Stomach (tissue), 9 donors: ENCODE data around the gene AMACR. TPM values are rescaled to one million over a fixed set of nuclear protein-coding genes. Genes with fewer than 3 reads are reported as not detected.
A peak's percentile ranks its signal among the peaks of the same experiment; 100 is the strongest.

Experiments used
- DNase-seq, 2 donors: peaks; one replicate each; pipeline versions ENCODE4 v3.0.0 to v3.0.0-alpha.2; 2013 to 2019
- H3K27ac ChIP-seq, 5 donors: fragments of 200-600 bp in 4 of 5; sonication (generic) in 4 of 5; one replicate each; pipeline ENCODE4 v1.5.1; 2013 to 2019; ENCODE audit warnings: mild to moderate bottlenecking in 1 of 5, moderate library complexity in 1 of 5
- H3K27me3 ChIP-seq, 3 donors: fragments of 200-600 bp; sonication (generic); one replicate each; pipeline ENCODE4 v1.5.1; 2017 to 2019; ENCODE audit warnings: mixed run types in 1 of 3
- H3K36me3 ChIP-seq, 4 donors: fragments of 200-600 bp; sonication (generic); 1 replicate in 3 of 4; 2 replicates in 1 of 4; pipeline ENCODE4 v1.5.1; 2016 to 2019
- H3K4me1 ChIP-seq, 4 donors: fragments of 200-600 bp; sonication (generic); one replicate each; pipeline ENCODE4 v1.5.1; 2016 to 2019
- H3K4me3 ChIP-seq, 4 donors: fragments of 200-600 bp; sonication (generic) in 3 of 4; one replicate each; pipeline ENCODE4 v1.5.1; 2016 to 2019; ENCODE audit warnings: mild to moderate bottlenecking in 1 of 4
- H3K9me3 ChIP-seq, 4 donors: fragments of 200-600 bp; sonication (generic); one replicate each; pipeline ENCODE4 v1.5.1; 2016 to 2019
- EP300 ChIP-seq: sonication (generic); formaldehyde crosslinking; IDR thresholded peaks from one replicate; pipeline ENCODE4 v1.6.1; 2017; ENCODE audit warnings: antibody characterized with exemption
- POLR2A ChIP-seq, 4 donors: fragments of 450-650 bp; IDR thresholded peaks; one replicate each; pipeline ENCODE4 v1.6.1; 2016; ENCODE audit warnings: antibody characterized with exemption in 4 of 4, control low read depth in 2 of 4, mild to moderate bottlenecking in 1 of 4, moderate library complexity in 1 of 4
- POLR2AphosphoS5 ChIP-seq, 3 donors: sonication (generic); formaldehyde crosslinking; IDR thresholded peaks; one replicate each; pipeline ENCODE4 v1.6.1; 2016; ENCODE audit warnings: antibody characterized with exemption in 3 of 3
- WGBS, 5 donors: extraction: QIAGEN DNeasy Blood & Tissue Kit in 3 of 5; methylation state at CpG; one replicate each; pipeline versions ENCODE4 v1.1.5 to v1.1.7; 2013 to 2018; 5-methylcytosine and 5-hydroxymethylcytosine counted together
- intact Hi-C: fragments of 100-400 bp; cut with DNase I; formaldehyde crosslinking; loops from one replicate; pipeline ENCODE4 v1.15.1; 2023; ENCODE audit warnings: low total_unique reads
- polyA plus RNA-seq, 3 donors: library from polyadenylated mRNA; stranded (reverse); fragments of 200-250 nt; gene quantifications; one replicate each; pipeline ENCODE4 v1.2.3, GENCODE V29; 2013
- total RNA-seq, 5 donors: library from RNA; depleted of rRNA; stranded (reverse); fragments of >200 nt; gene quantifications; one replicate each; pipeline versions ENCODE4 v1.1.0 to v1.2.3, GENCODE V29; 2014 to 2016
- TF ChIP-seq, protein P1 (sequence below), 7 experiments: fragments of 450-650 bp in 4 of 7; fragments of 200-600 bp in 3 of 7; sonication (generic) in 3 of 7; IDR thresholded peaks; one replicate each; pipeline ENCODE4 v1.5.1; 2016 to 2019; ENCODE audit warnings: antibody characterized with exemption in 7 of 7, control low read depth in 2 of 7, mild to moderate bottlenecking in 1 of 7
- donor health status: healthy with polysubstance abuse.
- donor health status: Bipolar disorder and iron deficiency.
- donor health status: healthy.

AMACR gene
- total and polyA plus RNA-seq, 8 donors, result 8.5 to 89.7 (median 19.5) TPM

DNA sequence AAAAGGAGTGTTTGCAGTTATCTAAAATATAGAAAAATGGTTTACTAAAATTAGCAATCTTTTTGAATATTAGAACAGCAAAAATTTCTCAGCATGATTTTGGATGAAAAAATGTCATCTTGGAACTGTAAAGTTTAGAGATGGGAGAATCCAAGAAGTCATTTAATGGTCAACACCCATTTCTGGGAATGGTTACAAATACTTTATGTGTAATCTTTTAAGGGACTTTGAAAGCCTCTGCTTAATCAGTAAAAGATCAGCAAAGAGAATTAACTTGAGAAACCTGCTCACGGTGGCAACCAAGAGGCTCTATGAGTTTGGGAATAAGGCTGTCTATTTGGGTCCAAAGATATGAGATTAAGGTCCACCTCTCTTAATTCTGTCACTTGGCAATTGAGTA is 22.2 kb upstream of the AMACR start:
- no peak for DNase-seq
- H3K4me3 ChIP-seq, result no peak overlapping the region
- 24 to 53% (median 34%) methylated on average over 1 of the region's 1 CpG for WGBS, 5 donors

DNA sequence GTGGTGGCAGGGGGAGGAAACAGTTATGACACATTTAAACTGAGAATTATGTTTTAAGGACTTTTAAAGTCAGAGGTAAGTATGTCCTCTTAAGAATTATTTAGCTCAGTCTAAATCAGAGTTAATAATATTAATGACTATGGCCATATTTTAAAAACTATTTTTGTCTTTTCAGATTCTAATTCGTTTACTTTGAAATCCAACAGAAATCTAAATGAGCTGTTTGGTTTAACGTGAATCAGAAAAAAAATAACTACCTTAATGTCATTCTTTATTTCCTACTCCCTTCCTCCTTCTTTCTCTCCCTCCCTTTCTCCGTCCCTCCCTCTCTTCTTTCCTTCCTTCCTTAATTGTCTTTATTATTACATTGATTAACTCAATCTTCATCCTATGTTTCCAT is 20.5 kb upstream of the AMACR start:
- TF ChIP-seq, protein P1, sequence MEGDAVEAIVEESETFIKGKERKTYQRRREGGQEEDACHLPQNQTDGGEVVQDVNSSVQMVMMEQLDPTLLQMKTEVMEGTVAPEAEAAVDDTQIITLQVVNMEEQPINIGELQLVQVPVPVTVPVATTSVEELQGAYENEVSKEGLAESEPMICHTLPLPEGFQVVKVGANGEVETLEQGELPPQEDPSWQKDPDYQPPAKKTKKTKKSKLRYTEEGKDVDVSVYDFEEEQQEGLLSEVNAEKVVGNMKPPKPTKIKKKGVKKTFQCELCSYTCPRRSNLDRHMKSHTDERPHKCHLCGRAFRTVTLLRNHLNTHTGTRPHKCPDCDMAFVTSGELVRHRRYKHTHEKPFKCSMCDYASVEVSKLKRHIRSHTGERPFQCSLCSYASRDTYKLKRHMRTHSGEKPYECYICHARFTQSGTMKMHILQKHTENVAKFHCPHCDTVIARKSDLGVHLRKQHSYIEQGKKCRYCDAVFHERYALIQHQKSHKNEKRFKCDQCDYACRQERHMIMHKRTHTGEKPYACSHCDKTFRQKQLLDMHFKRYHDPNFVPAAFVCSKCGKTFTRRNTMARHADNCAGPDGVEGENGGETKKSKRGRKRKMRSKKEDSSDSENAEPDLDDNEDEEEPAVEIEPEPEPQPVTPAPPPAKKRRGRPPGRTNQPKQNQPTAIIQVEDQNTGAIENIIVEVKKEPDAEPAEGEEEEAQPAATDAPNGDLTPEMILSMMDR (IDR thresholded peaks at IDR 0.05), result no peak
- TF ChIP-seq POLR2AphosphoS5 (IDR thresholded peaks at IDR 0.05), result no peak
- TF ChIP-seq POLR2A (IDR thresholded peaks at IDR 0.05), result no peak
- no peak for TF ChIP-seq EP300
- intact Hi-C loops, result no loop called here
- H3K27ac ChIP-seq, result no peak overlapping the region

More for the DNA sequence above, 22.2 kb upstream of the AMACR start:
- no peaks in the 10 kb centered on the region for H3K27me3 ChIP-seq
- intact Hi-C loops, result no loop called here
- H3K27ac ChIP-seq, result peak overlapping the region in 2 of 5 donors; percentile 4 to 29
- peaks cover 3 to 21% (median 8%) of the 10 kb centered on the region in 4 donors for H3K36me3 ChIP-seq
- H3K4me1 ChIP-seq, result peaks cover 0 to 4% (median 0%) of the 10 kb centered on the region in 4 donors
- TF ChIP-seq, protein P1 (IDR thresholded peaks at IDR 0.05), result no peak
- no peak for TF ChIP-seq POLR2A (IDR thresholded peaks at IDR 0.05)
- no peaks in the 10 kb centered on the region for H3K9me3 ChIP-seq

DNA sequence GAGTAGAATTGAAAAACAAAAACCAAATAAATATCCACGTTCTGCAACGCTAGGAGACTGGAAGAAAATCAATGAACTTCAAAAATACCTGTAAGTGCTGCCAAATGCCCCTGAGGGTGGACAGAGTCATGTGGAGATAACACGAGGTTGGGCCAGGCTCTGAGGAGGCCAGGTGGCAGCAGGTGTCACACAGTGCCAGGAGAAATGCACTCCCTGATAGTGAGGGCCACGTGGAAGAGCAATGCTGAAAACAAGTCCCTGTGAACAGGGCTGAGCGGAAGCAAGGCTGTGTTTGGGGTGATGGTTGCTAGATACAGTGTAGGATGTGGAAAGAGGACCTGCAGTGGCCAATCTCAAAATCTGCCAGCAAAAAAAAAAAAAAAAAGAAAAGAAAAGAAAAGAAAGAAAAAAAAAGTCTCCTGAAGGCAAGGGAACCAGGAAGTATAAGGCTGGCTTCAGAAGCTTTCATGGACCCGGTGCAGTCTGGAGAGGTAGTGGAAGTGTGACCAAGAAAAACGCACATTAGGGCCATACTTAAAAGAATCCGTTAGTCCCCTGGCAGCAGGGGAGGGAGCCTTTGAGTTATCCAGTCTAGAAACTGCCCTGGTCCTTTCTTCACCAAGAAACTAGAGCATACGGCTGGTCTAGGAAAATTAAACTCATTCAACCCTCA is 18.4 kb upstream of the AMACR start:
- peaks cover 0 to 4% (median 0%) of the 10 kb centered on the region in 4 donors for H3K4me1 ChIP-seq
- DNase-seq, result peak in 1 of 2 donors; percentile 77
- H3K9me3 ChIP-seq, result no peaks in the 10 kb centered on the region
- H3K27ac ChIP-seq, result peak overlapping the region; percentile 19 to 78 (median 60)
- intact Hi-C loops, result no loop called here
- H3K27me3 ChIP-seq, result no peaks in the 10 kb centered on the region
- H3K36me3 ChIP-seq, result peaks cover 0 to 18% (median 4%) of the 10 kb centered on the region in 4 donors
- TF ChIP-seq POLR2AphosphoS5 (IDR thresholded peaks at IDR 0.05) (peak in 2 of 3 donors; percentile 26 to 59), POLR2A (IDR thresholded peaks at IDR 0.05) (no peak)
- 40 to 61% (median 51%) methylated on average over 9 of the region's 9 CpGs for WGBS, 5 donors
- H3K4me3 ChIP-seq, result no peak overlapping the region

More for the DNA sequence above, 20.5 kb upstream of the AMACR start:
- no peak overlapping the region for H3K4me3 ChIP-seq
- peaks cover 0 to 12% (median 7%) of the 10 kb centered on the region in 4 donors for H3K36me3 ChIP-seq
- H3K27me3 ChIP-seq, result no peaks in the 10 kb centered on the region
- no peaks in the 10 kb centered on the region for H3K9me3 ChIP-seq
- peaks cover 0 to 4% (median 0%) of the 10 kb centered on the region in 4 donors for H3K4me1 ChIP-seq
- DNase-seq, result no peak
- 85 to 93% (median 90%) methylated on average over 3 of the region's 3 CpGs for WGBS, 5 donors

DNA sequence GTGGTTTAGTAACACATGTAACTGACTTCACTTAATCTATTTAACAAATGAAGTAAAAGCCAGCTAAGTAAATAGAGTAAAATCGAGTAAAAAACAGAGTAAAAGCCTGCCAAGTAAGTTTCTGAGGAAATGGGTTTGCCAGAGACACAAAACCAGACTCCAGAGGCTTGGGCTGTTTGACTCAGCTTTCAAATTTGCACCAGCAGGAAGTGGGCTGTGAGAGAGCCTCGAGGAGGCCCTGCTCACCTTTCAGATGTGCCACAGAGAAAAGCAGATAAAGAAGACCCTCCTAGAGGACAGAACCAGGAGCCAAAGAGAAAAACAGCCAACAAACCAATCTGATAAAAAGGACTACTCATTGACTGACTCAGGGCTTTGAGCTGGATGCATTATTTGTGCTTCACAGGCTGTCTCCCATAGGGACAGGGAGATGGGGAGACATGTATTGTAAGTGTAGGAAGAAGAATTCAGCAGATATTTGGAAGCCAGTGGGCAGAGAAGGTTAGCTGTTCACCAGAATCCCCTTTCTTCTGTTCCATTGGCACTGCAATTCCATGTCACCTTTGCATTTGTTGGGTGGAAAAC is 14.4 kb upstream of the AMACR start:
- no peak for TF ChIP-seq POLR2A (IDR thresholded peaks at IDR 0.05)
- no peak for TF ChIP-seq POLR2AphosphoS5 (IDR thresholded peaks at IDR 0.05)
- TF ChIP-seq, protein P1 (IDR thresholded peaks at IDR 0.05), result no peak
- TF ChIP-seq EP300, result no peak
- H3K9me3 ChIP-seq, result no peaks in the 10 kb centered on the region
- H3K27ac ChIP-seq, result no peak overlapping the region
- peaks cover 0 to 29% (median 9%) of the 10 kb centered on the region in 4 donors for H3K36me3 ChIP-seq
- H3K4me1 ChIP-seq, result peaks cover 0 to 4% (median 0%) of the 10 kb centered on the region in 4 donors
- H3K27me3 ChIP-seq, result no peaks in the 10 kb centered on the region
- WGBS, 5 donors, result 9 to 22% (median 16%) methylated on average over 2 of the region's 2 CpGs
- no peak for DNase-seq
- no peak overlapping the region for H3K4me3 ChIP-seq
- intact Hi-C loops, result no loop called here
